Epithelial cell of proximal tubule (primary cell): ENCODE data around the gene ZNRD2. TPM values are rescaled to one million over a fixed set of nuclear protein-coding genes. Genes with fewer than 3 reads are reported as not detected.

Experiments used
- DNase-seq: peaks from one replicate; pipeline ENCODE4 v3.0.0-alpha.2; 2011; ENCODE audit warnings: low read depth
- H3K4me3 ChIP-seq: 2 replicates; pipeline ENCODE4 v1.5.1; 2011; ENCODE audit warnings: low read depth, mild to moderate bottlenecking, low read length
- CTCF ChIP-seq: conservative IDR thresholded peaks from 2 replicates; pipeline ENCODE4 v1.5.1; 2012; ENCODE audit warnings: low read depth, mild to moderate bottlenecking, low read length
- total RNA-seq: library from RNA; depleted of rRNA; stranded (reverse); fragments of >200 nt; gene quantifications from 2 replicates; pipeline ENCODE4 v1.2.3, GENCODE V29; 2015

The ZNRD2 gene
- total RNA-seq, 1 donor from 2014 or later: 72.0 TPM

GRCh38 chr11:65586247-65586630 is 16.0 kb downstream of the ZNRD2 start:
- no peak for TF ChIP-seq CTCF
- H3K4me3 ChIP-seq: no peak overlapping the region
- no peak for DNase-seq

DNA sequence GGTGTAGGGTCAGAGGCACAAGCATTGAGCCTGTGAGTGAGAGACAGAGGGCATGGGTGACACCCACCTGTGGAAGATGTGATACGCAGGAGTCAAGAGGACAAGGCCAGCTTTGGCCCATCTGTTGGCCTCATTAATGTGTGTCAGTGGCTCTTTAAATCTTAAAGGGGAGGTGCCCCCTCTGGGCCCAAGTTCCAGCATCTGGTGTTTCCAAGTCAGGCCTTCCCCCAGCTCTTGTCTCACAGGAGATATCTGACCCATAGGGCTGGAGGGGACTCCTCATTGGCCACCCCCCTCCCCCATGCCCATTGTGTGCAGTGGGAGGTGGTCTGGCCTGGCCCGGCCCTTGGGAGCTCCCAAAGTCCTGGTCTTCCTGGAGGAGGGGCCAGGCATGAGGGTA is 16.4 kb downstream of the ZNRD2 start:
- TF ChIP-seq CTCF: no peak
- no peak for DNase-seq
- H3K4me3 ChIP-seq: no peak overlapping the region

GRCh38 chr11:65588199-65589054 is 18.1 kb downstream of the ZNRD2 start:
- H3K4me3 ChIP-seq: no peak overlapping the region
- peak; percentile 63 for TF ChIP-seq CTCF
- no peak for DNase-seq

GRCh38 chr11:65589444-65590239 is 19.4 kb downstream of the ZNRD2 start:
- no peak overlapping the region for H3K4me3 ChIP-seq
- DNase-seq: no peak
- no peak for TF ChIP-seq CTCF

DNA sequence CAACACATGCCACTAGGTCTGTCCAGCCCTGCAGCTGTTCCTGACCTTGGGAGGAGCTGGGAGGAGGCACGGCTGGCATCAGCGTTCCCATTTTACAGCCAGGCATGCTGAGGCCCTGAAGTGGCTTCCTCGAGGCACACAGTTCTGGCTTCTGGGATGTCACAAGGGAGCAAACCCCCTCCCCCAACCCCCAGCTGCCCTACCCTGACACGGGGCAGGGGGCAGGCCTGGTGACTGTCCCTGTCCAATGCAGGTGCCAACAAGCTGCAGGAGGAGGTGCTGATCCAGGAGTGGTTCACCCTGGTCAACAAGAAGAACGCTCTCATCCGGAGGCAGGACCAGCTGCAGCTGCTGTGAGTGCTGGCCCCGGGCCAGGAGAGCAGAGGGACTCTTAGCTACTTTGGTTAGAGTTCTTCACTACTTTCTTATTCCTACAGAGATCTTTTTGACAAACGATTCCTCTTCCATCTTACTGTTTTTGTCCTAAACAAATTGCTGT is 20.0 kb downstream of the ZNRD2 start:
- no peak overlapping the region for H3K4me3 ChIP-seq
- TF ChIP-seq CTCF: no peak
- DNase-seq: no peak

- no peak for TF ChIP-seq CTCF
- no peak for DNase-seq
- H3K4me3 ChIP-seq: no peak overlapping the region
These were observed 21.9 kb downstream of the ZNRD2 start for GRCh38 chr11:65591939-65592857.
